Smooth muscle cell (in vitro differentiated cells): ENCODE results near the gene AZU1. TPM values are rescaled to one million over a fixed set of nuclear protein-coding genes. Genes with fewer than 3 reads are reported as not detected.

Experiments used
- DNase-seq: peaks from one replicate; lab custom pipeline; 2025; ENCODE audit not compliant: unreplicated experiment; lab: John Stamatoyannopoulos, UW
- H2AFZ ChIP-seq: fragments of 200-600 bp; sonication (generic); 2 replicates; pipeline ENCODE4 v1.6.0; 2016; ENCODE audit warnings: antibody characterized with exemption, low read depth, mild to moderate bottlenecking
- H3F3A ChIP-seq: fragments of 200-600 bp; sonication (generic); 2 replicates; pipeline ENCODE4 v1.6.0; 2017; ENCODE audit warnings: antibody characterized with exemption, low read depth
- H3K27ac ChIP-seq: fragments of 200-600 bp; sonication (generic); 2 replicates; pipeline ENCODE4 v1.5.1; 2016; ENCODE audit warnings: low read depth, mild to moderate bottlenecking
- H3K27me3 ChIP-seq: fragments of 200-600 bp; sonication (generic); 2 replicates; pipeline ENCODE4 v1.6.1; 2016; ENCODE audit warnings: low read depth, mild to moderate bottlenecking
- H3K36me3 ChIP-seq: fragments of 200-600 bp; sonication (generic); 2 replicates; pipeline ENCODE4 v1.5.1; 2016; ENCODE audit warnings: low read depth
- H3K4me1 ChIP-seq: fragments of 200-600 bp; sonication (generic); 2 replicates; pipeline ENCODE4 v1.5.1; 2016; ENCODE audit warnings: low read depth
- H3K4me2 ChIP-seq: fragments of 200-600 bp; sonication (generic); 2 replicates; pipeline ENCODE4 v1.6.0; 2016; ENCODE audit warnings: mild to moderate bottlenecking
- H3K4me3 ChIP-seq: fragments of 200-600 bp; sonication (generic); 2 replicates; pipeline ENCODE4 v1.5.1; 2016; ENCODE audit warnings: mild to moderate bottlenecking
- H3K79me2 ChIP-seq: fragments of 200-600 bp; sonication (generic); 2 replicates; pipeline ENCODE4 v1.6.0; 2016; ENCODE audit warnings: low read depth, mild to moderate bottlenecking
- H3K9ac ChIP-seq: fragments of 200-600 bp; sonication (generic); 2 replicates; pipeline ENCODE4 v1.6.0; 2016; ENCODE audit warnings: low read depth
- H3K9me3 ChIP-seq: fragments of 200-600 bp; sonication (generic); replicated peaks from 2 replicates; pipeline ENCODE4 v1.5.1; 2016; ENCODE audit warnings: low read depth
- H4K20me1 ChIP-seq: fragments of 200-600 bp; sonication (generic); 2 replicates; pipeline ENCODE4 v1.6.0; 2016; ENCODE audit warnings: low read depth
- WGBS: methylation state at CpG from one replicate; pipeline ENCODE4 v1.1.7; 2016; ENCODE audit warnings: low lambda C conversion rate; 5-methylcytosine and 5-hydroxymethylcytosine counted together
- polyA plus RNA-seq: library from polyadenylated mRNA; unstranded; fragments of >200 nt; fragmentation: Nextera tagmentation; extraction: Ambion mirVana; gene quantifications from 2 replicates; pipeline ENCODE4 v1.2.1, GENCODE V29; 2016
- total RNA-seq: library from RNA; depleted of rRNA; stranded (reverse); fragments of >200 nt; gene quantifications from 2 replicates; pipeline ENCODE4 v1.2.3, GENCODE V29; 2014
- TF ChIP-seq, protein P1 (sequence below): fragments of 200-600 bp; sonication (generic); IDR thresholded peaks from 2 replicates; pipeline ENCODE4 v1.5.1; 2017; ENCODE audit warnings: borderline replicate concordance, mild to moderate bottlenecking, antibody characterized with exemption; ENCODE audit not compliant: insufficient read depth, poor library complexity, severe bottlenecking

The AZU1 gene
- total and polyA plus RNA-seq, 2 experiments from 2014 or later, result 0.32 to 8.0 TPM

DNA sequence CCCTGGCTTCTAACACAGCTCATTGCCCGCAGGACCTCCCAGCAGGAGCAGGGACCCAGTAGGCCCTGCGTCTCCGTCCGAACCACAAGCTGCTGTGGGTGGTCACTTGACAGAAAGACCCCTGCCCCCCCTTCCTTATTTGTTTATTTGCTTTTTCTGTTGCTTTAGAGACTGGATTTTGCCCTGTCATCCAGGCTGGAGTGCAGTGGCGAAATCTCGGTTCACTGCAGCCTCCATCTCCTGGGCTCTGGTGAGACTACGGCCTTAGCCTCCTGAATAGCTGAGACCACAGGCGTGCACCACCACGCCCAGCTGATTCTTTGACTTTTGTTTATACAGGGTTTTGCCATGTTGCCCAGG is 38.0 kb upstream of the AZU1 start:
- H3K9ac ChIP-seq, result no peak overlapping the region
- H3K36me3 ChIP-seq, result no peaks in the 10 kb centered on the region
- TF ChIP-seq, protein P1, sequence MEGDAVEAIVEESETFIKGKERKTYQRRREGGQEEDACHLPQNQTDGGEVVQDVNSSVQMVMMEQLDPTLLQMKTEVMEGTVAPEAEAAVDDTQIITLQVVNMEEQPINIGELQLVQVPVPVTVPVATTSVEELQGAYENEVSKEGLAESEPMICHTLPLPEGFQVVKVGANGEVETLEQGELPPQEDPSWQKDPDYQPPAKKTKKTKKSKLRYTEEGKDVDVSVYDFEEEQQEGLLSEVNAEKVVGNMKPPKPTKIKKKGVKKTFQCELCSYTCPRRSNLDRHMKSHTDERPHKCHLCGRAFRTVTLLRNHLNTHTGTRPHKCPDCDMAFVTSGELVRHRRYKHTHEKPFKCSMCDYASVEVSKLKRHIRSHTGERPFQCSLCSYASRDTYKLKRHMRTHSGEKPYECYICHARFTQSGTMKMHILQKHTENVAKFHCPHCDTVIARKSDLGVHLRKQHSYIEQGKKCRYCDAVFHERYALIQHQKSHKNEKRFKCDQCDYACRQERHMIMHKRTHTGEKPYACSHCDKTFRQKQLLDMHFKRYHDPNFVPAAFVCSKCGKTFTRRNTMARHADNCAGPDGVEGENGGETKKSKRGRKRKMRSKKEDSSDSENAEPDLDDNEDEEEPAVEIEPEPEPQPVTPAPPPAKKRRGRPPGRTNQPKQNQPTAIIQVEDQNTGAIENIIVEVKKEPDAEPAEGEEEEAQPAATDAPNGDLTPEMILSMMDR, result no peak
- no peaks in the 10 kb centered on the region for H3F3A ChIP-seq
- no peak overlapping the region for H3K4me3 ChIP-seq
- H2AFZ ChIP-seq, result peak overlapping the region; percentile 89
- H3K9me3 ChIP-seq, result no peaks in the 10 kb centered on the region
- WGBS, result 66% methylated on average over 9 of the region's 9 CpGs
- H3K27me3 ChIP-seq, result no peaks in the 10 kb centered on the region
- H3K79me2 ChIP-seq, result no peaks in the 10 kb centered on the region
- peaks cover 13% of the 10 kb centered on the region for H3K4me1 ChIP-seq
- H4K20me1 ChIP-seq, result no peaks in the 10 kb centered on the region
- H3K27ac ChIP-seq, result peak overlapping the region; percentile 52
- H3K4me2 ChIP-seq, result peak overlapping the region; percentile 30
- DNase-seq, result no peak

DNA sequence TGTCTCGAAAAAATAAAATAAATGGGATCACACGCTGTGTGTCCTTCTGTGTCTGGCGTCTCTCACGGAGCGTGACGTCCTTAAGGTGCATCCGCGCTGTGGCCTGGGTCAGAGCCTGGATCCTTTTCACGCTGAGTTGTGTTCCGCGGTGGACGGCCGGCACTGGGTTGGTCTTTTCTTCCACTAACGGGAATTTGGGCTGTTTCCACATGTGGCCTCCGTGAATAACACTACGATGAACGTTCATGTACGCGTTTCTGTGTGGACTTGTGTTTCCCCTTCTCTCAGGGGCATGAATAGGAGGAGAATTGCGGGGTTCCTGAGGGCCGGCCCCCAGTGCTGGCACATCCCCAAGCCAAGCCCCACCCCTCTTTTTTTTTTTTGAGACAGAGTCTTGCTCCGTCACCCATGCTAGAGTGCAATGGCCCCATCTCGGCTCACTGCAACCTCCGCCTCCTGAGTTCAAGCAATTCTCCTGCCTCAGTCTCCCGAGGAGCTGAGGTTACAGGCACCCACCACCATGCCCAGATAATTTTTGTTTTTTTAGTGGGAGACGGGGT is 36.5 kb upstream of the AZU1 start:
- DNase-seq, result no peak
- Histone ChIP-seq H3K27me3 (no peaks in the 10 kb centered on the region), H3K9ac (no peak overlapping the region), H4K20me1 (no peaks in the 10 kb centered on the region), H3K4me1 (peaks cover 13% of the 10 kb centered on the region), H3K27ac (no peak overlapping the region), H2AFZ (no peak overlapping the region), H3K79me2 (no peaks in the 10 kb centered on the region), H3K4me2 (no peak overlapping the region), H3K36me3 (no peaks in the 10 kb centered on the region), H3F3A (no peaks in the 10 kb centered on the region), H3K4me3 (no peak overlapping the region), H3K9me3 (no peaks in the 10 kb centered on the region)
- WGBS, result 92% methylated on average over 26 of the region's 26 CpGs
- TF ChIP-seq, protein P1, result no peak

DNA sequence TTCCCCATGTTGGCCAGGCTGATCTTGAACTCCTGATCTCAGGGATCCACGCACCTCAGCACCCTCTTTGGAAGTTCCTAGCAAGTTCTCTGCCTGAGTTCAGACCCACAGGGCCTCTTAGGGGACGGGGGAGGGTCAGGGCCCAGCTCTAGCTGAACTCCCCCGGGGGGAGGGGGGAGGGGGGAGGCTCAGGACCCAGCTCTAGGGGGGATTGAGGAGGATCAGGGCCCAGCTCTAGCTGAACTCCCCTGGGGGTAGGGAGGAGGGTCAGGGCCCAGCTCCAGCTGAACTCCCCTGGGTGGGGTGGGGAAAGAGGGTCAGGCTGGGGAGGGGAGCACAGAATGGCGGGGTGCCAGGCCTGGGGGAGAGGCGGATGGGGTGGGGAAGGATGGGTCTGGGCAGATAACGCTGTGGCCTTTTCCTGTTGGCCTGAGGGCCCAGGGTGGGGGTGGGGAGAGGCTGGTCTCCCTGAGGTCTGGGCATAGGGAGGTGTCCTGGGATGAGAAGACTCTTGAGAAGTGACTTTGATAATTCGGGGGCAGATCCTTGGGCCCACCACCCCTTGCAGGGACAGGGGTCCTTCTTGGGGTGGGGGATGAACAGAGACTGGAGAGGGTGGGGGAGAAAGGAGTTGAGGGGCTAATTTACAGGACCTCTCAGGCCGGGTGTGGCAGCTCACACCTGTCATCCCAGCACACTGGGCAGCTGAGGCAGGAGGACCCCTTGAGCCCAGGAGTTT is 35.9 kb upstream of the AZU1 start:
- WGBS, result 81% methylated on average over 2 of the region's 8 CpGs
- H3K27me3 ChIP-seq, result no peaks in the 10 kb centered on the region
- no peak for DNase-seq

More for the DNA sequence above, 35.9 kb upstream of the AZU1 start:
- H4K20me1 ChIP-seq, result no peaks in the 10 kb centered on the region
- H3K79me2 ChIP-seq, result no peaks in the 10 kb centered on the region
- H3F3A ChIP-seq, result no peaks in the 10 kb centered on the region
- no peaks in the 10 kb centered on the region for H3K36me3 ChIP-seq
- peaks cover 18% of the 10 kb centered on the region for H3K4me1 ChIP-seq
- no peak overlapping the region for H3K4me3 ChIP-seq
- no peak overlapping the region for H2AFZ ChIP-seq
- H3K4me2 ChIP-seq, result no peak overlapping the region
- H3K9me3 ChIP-seq, result no peaks in the 10 kb centered on the region
- H3K9ac ChIP-seq, result no peak overlapping the region
- no peak overlapping the region for H3K27ac ChIP-seq
- TF ChIP-seq, protein P1, result no peak
